HG03354 (cell line): ENCODE measurements around the gene CACUL1.
A peak's percentile ranks its signal among the peaks of the same experiment; 100 is the strongest.

Experiments used
- ATAC-seq: cut with Tn5 transposase; IDR thresholded peaks from one replicate; pipeline ENCODE4 v1.9.1; 2021; ENCODE audit warnings: mild to moderate bottlenecking; ENCODE audit not compliant: unreplicated experiment, poor library complexity, severe bottlenecking

CACUL1 gene

DNA sequence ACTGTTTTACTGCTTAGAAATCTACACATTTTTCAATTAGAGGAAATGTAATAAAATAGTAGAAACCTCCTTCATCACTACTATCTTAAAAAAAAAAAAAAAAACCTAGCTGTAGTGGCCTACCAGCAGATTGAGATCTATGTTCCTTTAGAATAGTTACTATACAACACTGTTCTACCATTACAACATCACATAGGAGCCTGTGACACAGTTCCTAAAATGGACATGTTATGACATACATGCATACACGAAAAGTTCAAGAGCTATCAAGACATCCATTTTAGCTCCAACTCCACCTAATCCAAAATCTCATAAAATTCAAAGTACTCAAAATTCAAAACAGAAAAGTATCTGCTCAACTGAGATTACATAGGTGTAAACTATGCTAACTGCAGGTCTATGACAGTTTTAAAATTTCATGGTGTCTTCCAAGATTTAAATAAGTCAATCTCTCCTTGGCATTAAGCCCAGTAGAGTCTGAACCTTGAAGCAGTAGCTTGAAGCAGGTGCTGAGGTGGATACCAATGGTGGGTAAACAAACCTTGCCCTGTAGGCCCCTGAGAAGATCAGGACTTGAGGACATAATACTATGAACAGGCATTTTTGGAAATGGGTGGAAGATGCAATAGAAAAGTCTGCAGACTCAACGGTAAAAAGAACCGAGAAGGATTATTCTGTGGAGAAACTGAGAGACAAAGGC, 17.0 kb downstream of the CACUL1 start:
- ATAC-seq, result no peak

DNA sequence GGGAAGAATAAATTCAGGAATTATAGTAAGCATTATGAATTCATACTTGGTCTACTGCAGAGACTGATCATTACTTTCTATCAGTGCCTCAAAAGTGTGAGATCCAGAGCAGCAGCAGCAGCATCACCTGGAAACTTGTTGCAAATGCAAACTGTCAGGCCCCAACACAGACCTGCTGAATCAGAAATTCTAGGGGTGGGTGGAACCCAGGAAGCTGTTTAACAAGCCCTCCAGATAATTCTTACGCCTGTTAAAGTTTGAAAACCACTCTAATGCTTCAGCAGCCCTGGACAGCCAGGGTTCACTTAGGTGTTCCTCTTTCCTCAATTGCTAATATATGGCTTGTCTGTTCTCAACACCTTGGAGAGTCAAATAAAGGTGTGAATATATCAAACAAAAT, 19.5 kb downstream of the CACUL1 start:
- ATAC-seq, result no peak

DNA sequence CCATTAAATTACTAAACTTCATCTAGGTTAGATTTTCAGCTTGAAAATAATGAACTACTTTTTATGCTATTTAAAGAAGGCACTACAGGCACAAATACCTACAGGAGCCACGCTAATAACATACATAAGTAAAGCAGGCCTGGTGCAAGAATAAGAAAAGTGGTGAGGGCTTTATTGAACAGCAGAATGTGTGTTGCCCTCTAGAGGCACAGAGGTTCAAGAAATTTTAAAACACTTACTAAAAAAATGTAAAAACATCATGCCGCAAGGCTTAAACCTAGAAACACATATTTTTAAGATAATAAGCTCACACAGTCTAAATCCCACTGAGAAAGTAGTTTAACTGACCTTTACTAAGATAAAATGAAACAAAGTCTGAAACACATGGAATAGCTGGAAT, 20.3 kb downstream of the CACUL1 start:
- ATAC-seq, result no peak

DNA sequence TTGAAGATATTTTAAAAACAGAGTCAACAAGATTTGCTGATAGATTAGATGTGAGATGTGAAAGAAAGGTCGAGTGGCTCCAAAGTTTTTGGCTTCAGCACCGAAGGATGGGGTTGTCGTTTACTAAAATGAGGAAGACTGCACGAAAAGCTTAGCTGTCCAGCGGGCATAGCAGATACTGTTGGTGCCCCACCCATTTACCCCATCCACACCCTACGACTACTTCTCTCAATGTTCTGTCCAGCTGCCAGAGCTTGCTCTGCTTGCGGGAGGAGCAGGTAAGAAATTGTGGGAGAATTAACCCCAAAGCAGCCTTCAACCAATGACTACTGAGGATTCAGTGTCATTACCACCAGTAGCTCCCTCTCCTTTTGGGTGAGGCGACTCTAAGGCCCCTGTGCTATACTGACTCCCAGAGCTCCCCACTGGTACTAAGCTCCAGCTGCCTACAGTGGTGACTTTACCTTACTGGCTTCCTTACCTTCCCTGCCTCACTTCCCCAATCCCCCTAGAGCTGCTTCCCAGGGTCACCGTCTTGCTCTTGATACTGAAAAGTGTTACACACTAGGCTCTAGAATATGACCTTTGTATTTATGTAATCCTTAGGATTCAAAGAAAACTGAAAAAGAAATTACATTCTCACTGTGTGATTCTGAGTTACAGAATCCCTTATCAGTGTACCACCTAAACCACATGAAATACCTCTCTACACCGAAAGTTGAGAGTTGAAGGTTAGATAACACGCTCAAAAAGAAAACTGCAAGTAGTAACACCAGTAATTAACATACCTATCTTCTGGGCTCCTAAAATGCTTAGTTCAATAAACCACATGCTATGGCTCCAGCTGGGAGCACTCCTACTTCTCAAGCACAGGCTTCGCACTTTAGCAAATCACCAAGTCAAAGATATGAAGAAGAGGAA, 22.3 kb downstream of the CACUL1 start:
- ATAC-seq, result no peak

DNA sequence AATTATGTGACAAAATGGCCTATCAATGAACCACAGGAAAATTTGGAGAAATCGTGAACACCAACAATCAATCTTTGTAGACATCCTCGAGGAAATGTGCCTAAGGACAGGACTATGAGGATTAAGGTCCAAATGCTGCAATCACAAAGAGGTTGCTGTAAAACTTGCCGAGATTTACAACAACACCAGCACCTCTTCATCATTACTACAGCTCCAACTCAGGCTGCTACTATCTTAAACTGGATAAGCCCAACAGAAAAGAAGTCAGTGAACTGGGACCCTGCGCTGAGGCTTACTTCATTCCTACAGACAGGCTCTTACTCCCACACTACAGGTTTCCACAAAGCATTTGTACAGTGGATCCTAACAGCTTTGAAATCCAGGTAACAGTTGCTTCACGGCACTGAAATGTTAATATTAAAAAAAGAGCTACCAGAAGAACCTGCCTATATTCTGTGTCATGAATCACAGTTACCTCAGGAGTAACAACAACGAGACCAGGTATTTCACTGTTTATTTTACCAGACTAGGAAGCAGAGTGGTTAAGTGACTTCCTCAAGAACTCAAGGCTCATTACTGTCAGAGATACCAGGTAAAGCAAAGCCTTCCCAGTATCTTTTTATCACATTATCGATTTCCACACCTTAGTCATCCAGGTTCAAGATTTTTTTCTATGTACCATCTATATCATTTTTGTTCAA, 23.9 kb downstream of the CACUL1 start:
- ATAC-seq, result no peak

DNA sequence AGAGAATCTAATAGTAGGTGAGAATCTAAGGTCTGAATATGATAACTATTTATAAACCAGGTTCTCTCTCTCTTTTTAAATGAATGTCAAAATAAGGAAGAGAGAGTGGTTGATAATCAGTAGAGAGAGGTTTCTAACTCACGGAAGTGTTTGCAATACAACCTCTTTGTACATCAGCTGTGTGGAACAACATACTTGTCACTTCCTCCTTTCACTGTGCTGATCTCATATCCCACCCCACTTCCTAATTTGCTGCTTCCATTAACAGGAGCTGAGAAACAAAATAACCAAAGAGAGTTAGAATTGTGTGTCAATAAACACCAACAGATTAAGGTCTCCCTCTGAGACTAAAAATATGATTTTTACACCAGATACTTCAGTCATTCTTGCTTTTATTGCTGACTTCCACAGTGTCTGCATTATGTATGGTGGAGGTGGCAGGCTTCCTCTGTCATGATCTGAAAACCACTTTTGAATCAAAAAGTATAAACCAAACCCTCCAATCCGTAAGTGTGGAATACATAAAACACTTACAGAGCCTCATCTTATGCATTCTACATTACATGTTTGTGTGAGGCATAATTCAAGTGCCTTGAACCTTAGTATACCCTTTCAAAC, 25.0 kb downstream of the CACUL1 start:
- peak; percentile 97 for ATAC-seq

DNA sequence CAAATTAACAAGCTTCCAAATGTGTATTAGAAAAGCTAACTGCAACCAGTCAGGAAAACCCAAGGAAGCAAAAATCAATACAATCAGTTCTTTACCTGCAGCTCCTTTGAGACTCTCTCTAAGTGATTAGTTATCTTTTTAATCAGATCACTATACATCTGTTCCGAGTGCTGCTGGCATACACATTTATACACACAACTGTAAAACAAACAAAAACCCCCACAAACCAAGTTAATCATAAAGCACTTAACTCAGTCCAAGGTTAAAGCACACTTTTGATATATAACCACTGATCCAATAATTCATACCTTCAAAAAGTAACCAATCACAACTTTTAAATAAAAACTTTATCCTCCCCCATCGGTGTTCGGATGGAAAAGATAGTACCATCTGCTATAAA, 25.6 kb downstream of the CACUL1 start:
- peak; percentile 8 for ATAC-seq

DNA sequence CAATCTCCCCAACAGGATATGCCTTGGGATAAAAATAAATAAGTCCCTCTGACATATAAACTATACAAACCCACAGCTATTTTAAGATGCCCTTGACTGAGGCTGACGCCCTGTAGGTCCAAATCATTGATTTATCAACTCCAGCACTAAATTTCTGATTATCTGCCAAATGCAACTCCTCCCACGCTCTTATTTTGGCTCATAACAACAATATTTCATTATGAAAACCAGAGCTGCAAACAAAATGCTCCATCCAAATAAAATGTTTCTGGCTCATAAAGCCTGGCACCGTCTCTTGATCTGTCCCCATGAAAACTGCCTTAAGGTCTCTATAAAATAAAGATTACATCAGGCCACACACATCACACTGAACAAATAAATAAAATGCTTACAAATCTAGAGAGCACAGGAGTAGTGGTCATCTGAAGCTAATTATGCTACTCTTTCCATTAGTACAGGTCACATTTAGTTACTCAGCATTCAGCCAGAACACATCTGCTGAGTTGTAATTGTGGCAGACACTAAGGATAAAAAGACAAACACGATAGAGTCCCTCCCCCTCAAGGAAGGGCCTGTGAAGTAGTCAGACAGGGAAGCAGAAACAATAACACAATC, 28.8 kb downstream of the CACUL1 start:
- no peak for ATAC-seq

DNA sequence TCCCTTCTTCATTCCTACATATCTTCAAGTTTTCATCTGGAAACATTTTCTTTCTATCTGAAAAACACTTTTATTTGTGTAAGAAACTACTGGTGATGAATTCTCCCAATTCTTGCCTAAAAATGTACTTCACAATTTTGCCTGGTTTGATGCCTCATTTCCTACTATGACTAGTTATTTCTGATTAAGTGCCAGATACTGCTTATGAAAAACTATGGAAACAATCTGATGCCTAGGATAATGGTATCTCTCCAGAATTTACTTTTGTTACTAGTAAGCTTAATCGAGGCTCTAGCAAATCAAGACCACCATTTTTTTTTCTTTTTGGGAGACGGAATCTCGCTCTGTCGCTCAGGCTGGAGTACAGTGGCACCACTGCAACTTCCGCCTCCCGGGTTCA, 31.3 kb downstream of the CACUL1 start:
- ATAC-seq, result no peak

DNA sequence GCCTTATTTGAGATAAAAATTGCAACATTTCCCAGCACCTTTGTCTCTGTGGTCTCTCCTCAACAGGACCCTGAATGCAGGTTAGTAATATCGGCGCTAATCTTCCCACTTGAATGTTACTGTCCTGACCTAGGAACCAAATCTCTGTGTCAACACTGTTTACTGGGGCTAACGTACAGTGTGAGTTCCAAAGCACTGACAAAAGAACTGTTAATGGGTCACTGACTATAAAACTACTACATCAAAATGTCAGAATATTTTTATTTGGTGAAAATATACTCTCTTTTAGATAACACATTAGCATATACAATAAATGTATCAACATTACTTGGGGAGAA, 33.3 kb downstream of the CACUL1 start:
- no peak for ATAC-seq

DNA sequence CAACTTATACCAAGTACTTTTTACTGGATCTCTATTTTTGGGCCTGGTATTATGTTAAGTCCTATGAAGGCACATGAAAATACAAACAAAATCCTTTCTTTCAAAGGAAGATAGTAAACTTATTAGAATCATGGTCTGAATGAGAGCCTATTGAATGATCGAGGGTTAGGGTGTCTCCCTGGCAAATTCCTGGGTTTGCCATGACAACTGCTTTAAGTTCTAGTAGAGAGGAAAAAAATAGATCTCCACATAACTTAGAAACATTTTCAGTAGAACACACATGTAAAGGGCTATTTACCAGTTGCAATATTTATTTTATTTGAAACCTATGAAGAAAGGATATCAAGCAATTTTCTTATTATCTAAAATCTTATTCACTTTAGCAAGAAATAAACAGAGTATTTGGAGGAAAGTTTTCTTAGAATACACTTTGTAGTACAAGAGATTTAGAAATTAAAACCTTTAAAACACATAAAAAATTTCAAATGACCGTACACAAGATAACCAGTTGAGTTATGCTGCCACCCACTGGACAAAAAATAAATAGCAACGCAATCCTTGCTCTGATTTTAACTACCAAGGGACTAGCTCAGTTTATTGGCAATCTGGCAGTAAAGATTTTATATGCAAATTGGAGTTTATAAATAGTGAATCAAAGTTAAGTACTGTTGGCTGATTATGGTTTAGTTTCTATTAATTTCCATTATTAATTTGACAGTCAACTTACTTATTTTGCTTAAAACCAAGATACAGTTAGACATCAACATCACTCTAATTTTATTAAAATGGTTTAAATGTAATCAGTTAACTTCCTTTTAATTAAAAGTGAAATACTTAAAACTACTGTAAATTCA, 33.9 kb downstream of the CACUL1 start:
- peak; percentile 65 for ATAC-seq

DNA sequence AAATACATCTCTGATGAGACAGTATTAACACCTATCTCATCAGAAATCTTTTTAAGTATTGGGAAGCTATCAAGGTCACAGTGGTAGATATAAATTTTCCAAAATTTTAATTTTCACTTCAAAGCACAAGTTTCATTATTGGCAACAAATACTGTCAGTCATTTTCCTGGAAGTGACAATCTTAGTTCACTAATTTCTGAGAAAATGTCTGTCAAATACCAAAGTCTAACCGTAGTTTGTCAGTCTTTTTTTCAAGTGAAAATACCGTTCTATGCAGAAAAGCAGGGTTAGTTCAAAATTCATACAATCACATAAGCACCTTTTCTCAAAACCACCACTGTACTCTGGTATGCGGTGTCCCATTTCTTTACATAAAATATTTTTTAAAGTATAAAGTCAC, 40.4 kb downstream of the CACUL1 start:
- no peak for ATAC-seq

DNA sequence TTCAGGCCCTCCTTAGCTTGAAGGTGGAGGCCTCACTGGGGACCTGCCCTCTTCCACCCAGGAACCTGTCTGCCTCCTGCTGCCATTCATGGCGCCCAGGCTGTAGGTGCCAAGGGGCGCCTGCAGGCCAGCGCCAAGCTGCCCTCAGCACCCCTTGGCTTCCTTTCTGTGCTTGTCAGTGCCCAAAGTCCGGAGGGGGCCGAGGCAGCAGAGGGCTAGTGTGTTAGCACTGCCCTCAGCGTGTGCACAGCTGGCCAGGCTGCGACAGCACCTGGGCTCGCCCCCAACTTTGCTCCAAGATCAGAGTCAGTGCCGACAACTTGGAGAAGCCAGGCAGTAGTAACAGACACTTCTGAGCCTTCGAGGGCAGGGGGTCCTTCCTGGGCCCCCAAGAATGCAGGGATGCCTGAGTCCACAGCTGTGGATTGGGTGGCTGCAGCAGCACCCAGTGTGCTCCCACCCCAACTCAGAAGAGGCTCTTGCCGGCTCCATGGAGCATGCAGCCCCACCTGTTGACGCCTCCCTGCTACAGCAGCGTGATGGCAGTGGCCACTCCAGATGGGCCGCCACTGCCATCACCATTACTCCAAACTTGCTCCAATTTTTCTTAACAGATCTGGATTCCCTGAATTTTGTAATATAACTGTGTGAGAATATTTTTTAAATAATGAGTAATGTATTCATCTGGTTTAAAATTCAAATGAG, 41.7 kb downstream of the CACUL1 start:
- ATAC-seq, result no peak

DNA sequence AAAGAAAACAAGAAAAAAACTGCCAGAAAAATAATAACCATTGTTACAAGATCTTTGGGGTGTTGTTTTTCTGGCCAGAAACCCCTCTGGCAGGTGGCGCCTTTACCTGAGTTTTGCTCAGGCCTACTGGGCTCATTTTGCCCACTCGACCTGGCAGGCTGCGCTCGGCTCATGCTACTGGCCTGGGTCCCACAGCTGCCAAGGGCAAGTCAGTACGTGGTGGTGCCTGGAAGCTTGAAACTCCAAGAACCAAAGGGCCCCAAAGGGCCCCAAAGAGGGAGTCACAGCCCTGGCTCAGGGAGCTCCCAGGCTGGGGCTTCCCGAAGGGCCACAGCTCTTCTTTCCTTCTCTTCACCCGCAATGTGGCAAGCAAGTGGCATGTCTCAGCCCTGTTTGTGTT, 42.7 kb downstream of the CACUL1 start:
- no peak for ATAC-seq

DNA sequence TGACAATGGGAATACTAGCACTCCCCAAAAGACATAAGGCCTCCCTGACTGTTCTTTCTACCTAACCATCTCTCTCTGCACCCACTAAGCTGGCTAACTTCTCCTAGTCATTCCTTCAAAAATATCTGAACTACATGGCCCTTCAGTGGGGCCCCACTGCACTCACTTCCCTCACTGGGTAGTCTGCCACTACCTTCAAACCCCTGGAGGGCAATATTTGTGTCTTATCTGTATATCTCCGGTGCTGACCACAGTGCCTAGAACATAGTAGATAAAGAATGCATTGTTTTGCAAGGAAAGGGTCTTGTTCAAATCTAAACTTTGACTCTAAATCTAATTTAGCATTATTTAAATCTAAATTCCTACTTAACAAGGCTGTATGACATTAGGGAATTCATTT, 44.3 kb downstream of the CACUL1 start:
- ATAC-seq, result no peak

DNA sequence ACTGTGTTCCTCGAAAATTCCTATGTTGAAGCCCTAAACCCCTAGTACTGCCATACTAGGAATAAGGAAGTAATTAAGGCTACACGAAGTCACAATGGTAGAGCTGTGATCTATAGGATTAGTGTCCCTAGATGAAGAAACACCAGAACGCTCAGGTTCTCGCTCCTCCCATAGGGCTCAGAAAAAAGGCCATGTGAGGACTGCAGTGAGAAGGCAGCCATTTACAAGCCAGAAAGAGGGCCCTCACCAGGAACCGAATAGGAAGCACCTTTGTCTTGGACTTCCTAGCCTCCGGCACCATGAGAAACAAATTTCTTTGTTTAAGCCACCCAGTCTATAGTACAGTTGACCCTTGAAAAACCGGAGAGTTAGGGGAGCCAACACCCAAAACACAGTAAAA, 46.2 kb downstream of the CACUL1 start:
- no peak for ATAC-seq

DNA sequence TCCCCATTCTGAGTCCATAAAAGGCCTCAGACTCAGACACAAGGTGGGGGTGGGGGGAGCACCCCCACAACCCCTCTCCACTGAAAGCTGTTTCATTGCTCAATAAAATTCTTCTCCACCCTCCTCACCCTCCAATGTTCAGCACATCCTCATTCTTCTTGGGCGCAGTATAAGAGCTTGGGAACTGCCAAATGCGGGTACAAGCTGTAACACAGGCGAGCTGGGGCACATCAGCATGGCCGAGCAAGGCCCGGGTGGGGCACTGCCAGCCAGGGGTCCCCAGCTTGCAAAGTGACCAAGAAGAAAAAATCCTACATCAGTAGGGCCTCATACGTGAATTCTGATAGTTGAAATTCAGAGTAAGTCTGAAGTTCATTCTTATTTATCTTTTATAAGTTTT, 50.1 kb downstream of the CACUL1 start:
- no peak for ATAC-seq

DNA sequence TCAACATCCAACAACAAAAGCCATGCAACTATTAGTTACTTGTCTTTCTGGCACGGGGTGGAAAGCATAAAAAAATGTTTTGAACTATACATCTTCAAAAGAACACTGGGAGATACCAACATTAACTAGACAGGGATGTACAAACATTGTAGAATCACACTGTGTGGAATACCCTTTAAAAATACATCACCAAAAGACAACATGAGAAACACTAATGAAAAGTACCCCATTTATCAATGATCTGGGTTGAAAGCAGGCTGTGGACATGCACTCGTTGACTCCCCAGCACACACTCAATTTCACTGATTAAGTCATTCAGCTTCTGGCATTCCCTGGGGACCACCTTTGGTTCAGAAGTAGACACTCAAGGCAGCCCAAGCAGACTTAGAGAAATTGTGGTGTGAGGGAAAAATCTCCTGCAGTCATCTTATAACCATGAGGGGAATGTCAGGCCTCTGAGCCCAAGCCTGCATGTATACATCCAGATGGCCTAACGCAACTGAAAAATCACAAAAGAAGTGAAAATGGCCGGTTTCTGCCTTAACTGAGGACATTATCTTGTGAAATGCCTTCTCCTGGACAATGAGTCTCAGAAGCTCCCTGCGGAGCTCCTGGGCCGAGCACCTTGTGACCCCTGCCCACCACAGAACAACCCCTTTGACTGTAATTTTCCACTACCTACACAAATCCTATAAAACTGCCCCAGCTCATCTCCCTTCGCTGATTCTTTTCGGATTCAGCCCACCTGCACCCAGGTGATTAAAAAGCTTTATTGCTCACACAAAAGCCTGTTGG, 53.0 kb downstream of the CACUL1 start:
- no peak for ATAC-seq
